ENCODE measurements around the gene UBE4B.

UBE4B gene

DNA sequence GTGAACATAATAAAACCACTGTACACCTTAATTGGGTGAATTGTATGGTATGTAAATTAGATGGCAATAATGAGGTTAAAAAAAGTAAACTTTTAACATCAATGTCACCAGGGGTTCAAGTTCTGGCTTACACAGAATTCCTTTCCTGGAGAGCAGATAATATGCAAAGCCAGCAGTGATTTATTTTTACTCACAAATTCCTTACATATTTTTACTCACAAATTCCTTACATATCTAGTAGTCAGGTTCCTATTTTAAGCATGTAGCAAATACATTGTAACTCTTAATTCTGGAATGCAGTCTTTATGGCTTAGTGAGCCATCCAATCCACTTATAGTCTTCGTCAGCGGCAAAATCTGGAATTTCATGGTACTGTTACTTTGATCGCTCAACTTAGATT, 1.3 kb upstream of the UBE4B start:
- ChIA-PET POLR2A (no interaction called here), CTCF (no interaction called here)
- DNase-seq (ENCODE audit: extremely low spot score), result no peak
- no peak for TF ChIP-seq HDGF (IDR thresholded peaks at IDR 0.05; ENCODE audit: borderline replicate concordance)
- TF ChIP-seq NFRKB (IDR thresholded peaks at IDR 0.05), result no peak
- TF ChIP-seq L3MBTL2 (conservative IDR thresholded peaks at IDR 0.05), result no peak
- TF ChIP-seq BHLHE40 (IDR thresholded peaks at IDR 0.05; ENCODE audit: borderline replicate concordance), result no peak
- TF ChIP-seq SP1 (IDR thresholded peaks at IDR 0.05), result no peak
- no peak for TF ChIP-seq CTBP1 (IDR thresholded peaks at IDR 0.05; ENCODE audit: borderline replicate concordance)
- no peak for TF ChIP-seq ZNF384 (IDR thresholded peaks at IDR 0.05)
- TF ChIP-seq, protein P1, sequence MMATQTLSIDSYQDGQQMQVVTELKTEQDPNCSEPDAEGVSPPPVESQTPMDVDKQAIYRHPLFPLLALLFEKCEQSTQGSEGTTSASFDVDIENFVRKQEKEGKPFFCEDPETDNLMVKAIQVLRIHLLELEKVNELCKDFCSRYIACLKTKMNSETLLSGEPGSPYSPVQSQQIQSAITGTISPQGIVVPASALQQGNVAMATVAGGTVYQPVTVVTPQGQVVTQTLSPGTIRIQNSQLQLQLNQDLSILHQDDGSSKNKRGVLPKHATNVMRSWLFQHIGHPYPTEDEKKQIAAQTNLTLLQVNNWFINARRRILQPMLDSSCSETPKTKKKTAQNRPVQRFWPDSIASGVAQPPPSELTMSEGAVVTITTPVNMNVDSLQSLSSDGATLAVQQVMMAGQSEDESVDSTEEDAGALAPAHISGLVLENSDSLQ (IDR thresholded peaks at IDR 0.05), result no peak
- no peak for TF ChIP-seq SUZ12 (IDR thresholded peaks at IDR 0.05)
- no peak for TF ChIP-seq ELF4 (IDR thresholded peaks at IDR 0.05)

DNA sequence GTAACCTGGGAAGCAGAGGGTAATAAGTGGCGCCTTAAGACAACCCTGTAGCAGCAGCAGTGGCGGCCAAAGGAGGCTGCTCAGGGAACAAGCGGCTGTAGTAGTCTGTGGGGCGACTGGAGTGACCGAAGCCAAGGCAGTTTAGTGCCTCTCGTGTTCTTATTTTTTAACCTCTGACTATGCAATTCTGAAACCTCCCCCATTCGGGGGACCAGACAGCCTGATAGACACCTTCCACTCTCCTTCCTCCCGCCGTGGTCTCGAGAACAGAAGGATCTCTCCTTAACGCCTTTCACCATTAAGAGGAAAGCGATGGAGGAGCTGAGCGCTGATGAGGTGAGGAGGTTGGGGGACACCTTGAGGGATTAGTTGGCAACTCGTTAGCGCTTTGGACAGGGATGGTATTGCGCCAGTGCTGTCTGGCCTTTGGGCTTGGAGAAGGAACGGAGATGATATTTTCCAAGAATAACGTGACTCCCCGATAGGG, 644 bp downstream of the UBE4B start:
- DNase-seq (ENCODE audit: extremely low spot score), result no peak
- TF ChIP-seq BHLHE40 (IDR thresholded peaks at IDR 0.05; ENCODE audit: borderline replicate concordance) (no peak), L3MBTL2 (conservative IDR thresholded peaks at IDR 0.05) (no peak), FOXK2 (IDR thresholded peaks at IDR 0.05) (no peak), ARNT (IDR thresholded peaks at IDR 0.05) (no peak), ELF4 (IDR thresholded peaks at IDR 0.05) (no peak), CTBP1 (IDR thresholded peaks at IDR 0.05; ENCODE audit: borderline replicate concordance) (no peak)
- TF ChIP-seq, protein P1 (IDR thresholded peaks at IDR 0.05), result no peak
- POLR2A ChIA-PET, result interaction anchor here (0.9 to 3.1 kb wide), 6 partner anchors 22 to 92 kb away, joined by 3 to 38 read pairs (median 3); partner anchors contain the start of genes LZIC and NMNAT1
- CTCF ChIA-PET, result interaction anchor here (0.5 to 1.8 kb wide), 5 partner anchors 9 to 86 kb away, joined by 3 to 5 read pairs (median 3); no protein-coding TSS in a partner anchor

DNA sequence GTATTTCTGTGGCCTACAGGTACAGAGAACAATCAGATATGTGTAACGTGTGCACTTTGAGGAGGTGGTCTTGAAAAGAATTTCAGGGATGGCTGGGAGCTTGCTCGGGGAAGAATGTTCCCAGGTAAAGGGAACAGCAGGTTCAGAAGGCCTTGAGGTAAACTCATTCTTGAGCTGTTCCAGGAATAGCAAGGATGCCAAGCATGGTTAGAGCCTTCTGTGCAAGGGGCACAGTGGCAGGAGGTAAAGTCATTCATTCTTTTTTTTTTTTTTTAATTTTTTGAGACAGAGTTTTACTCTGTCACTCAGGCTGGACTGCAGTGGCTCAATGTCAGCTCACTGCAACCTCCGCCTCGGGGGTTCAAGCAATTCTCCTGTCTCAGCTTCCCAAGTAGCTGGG, 10.0 kb downstream of the UBE4B start:
- CTCF ChIA-PET, result interaction anchor here (1.0 kb wide), 1 partner anchor 8 kb away, joined by 5 read pairs; no protein-coding TSS in a partner anchor
- POLR2A ChIA-PET, result no interaction called here
- no peak for TF ChIP-seq ARNT (IDR thresholded peaks at IDR 0.05)
- no peak for TF ChIP-seq CTBP1 (IDR thresholded peaks at IDR 0.05; ENCODE audit: borderline replicate concordance)
- TF ChIP-seq SP1 (IDR thresholded peaks at IDR 0.05), result no peak
- TF ChIP-seq, protein P1 (IDR thresholded peaks at IDR 0.05), result no peak
- no peak for TF ChIP-seq FOXA1 (IDR thresholded peaks at IDR 0.05)
- TF ChIP-seq SUZ12 (IDR thresholded peaks at IDR 0.05), result no peak
- no peak for TF ChIP-seq NFRKB (IDR thresholded peaks at IDR 0.05)
- no peak for TF ChIP-seq ZNF384 (IDR thresholded peaks at IDR 0.05)
- no peak for TF ChIP-seq TARDBP (IDR thresholded peaks at IDR 0.05)
- TF ChIP-seq LEF1 (IDR thresholded peaks at IDR 0.05; ENCODE audit: borderline replicate concordance), result no peak
- TF ChIP-seq HDGF (IDR thresholded peaks at IDR 0.05; ENCODE audit: borderline replicate concordance), result no peak
- no peak for TF ChIP-seq L3MBTL2 (conservative IDR thresholded peaks at IDR 0.05)
- no peak for TF ChIP-seq ELF4 (IDR thresholded peaks at IDR 0.05)
- no peak for TF ChIP-seq FOXM1 (IDR thresholded peaks at IDR 0.05; ENCODE audit: borderline replicate concordance)
- no peak for TF ChIP-seq BHLHE40 (IDR thresholded peaks at IDR 0.05; ENCODE audit: borderline replicate concordance)
- no peak for DNase-seq (ENCODE audit: extremely low spot score)

DNA sequence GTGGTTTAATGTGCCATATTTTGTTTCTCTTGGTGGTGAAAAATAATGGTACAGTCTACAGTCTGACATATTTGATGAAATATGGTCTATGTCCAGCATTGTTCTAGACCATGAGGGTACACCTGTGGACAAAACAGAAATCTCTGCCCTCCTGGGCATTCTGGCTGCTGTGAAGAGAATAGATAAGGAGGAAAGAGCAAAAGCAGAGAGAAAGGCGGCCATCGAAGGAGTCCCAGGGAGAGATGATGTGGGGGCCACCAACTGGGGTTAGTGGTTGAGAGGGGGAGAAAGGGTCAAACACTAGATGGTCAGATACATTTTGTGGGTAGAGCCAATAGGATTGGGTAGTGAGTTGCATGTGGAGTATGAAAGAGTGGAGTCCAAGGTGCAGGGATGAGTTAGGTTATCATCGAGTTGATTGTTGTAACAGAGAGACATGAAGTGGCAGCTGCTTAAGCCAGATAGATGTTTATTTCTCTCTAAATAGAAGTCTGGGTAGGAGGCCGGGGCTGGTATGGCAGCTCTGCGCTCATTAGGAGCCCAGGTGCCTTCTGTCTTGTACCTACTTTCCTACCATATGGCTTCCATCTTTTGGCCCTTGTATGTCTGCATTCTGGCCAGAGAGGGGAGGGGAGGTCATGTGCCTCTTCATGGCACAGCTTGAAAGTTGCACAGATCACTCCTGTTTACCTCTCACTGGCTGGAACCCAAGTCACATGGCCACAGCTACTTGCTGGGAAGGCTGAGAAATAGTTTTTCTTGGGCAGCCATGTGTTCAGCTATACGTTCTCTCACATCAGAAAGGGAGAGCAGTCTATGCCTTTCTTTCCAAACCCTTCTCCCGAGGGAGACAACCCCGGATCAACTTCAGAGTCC, 13.0 kb downstream of the UBE4B start:
- CTCF ChIA-PET, result interaction anchor here (0.6 kb wide), 1 partner anchor 11 kb away, joined by 3 read pairs; no protein-coding TSS in a partner anchor
- DNase-seq (ENCODE audit: extremely low spot score), result no peak
- POLR2A ChIA-PET, result interaction anchor here (2.0 kb wide), 1 partner anchor 11 kb away, joined by 5 read pairs; no protein-coding TSS in a partner anchor
- TF ChIP-seq FOXA1 (IDR thresholded peaks at IDR 0.05), result no peak
- no peak for TF ChIP-seq SUZ12 (IDR thresholded peaks at IDR 0.05)
- no peak for TF ChIP-seq CTBP1 (IDR thresholded peaks at IDR 0.05; ENCODE audit: borderline replicate concordance)
- TF ChIP-seq FOXM1 (IDR thresholded peaks at IDR 0.05; ENCODE audit: borderline replicate concordance), result no peak

DNA sequence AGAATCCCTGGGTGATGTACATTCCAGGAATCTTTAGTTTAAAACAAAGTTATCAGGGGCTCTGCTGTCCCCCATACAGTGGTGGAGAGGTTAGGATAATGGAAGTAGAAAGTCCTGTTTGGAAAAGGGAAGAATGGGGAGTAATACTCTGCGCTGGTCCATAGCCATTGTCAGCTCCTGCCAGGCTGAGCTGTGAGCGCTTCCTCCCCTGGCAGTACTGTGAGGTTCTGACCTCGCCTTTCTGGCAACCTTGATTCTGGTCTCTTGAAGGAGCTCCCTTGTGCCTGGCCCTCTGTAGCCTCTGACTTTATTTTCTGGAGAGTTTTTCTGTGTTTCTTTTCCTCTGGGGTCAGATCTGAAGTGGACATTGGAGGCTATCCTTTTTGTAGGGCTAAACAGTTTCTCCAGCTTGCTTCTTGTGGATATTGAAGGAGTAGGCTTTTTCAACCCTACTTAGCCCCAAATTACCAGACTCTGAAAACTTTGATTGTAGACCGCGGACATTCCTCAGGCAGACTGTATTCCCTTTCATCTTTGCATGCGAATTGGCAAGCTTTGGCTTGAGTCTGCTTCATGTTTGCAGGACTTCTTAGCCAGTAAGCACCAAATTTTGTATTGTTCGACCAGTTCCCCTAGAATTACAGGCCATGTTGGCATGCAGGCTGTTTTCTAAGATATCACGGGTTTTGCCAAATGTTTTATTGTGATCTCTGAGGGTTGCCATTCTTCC, 13.8 kb downstream of the UBE4B start:
- ChIA-PET POLR2A (no interaction called here), CTCF (interaction anchor here (0.6 kb wide), 2 partner anchors 14 to 18 kb away, joined by 3 to 4 read pairs; partner anchors contain the start of gene UBE4B)
- no peak for TF ChIP-seq LEF1 (IDR thresholded peaks at IDR 0.05; ENCODE audit: borderline replicate concordance)
- TF ChIP-seq FOXK2 (IDR thresholded peaks at IDR 0.05), result no peak
- TF ChIP-seq NFRKB (IDR thresholded peaks at IDR 0.05), result no peak
- no peak for TF ChIP-seq FOXA1 (IDR thresholded peaks at IDR 0.05)
- no peak for TF ChIP-seq SP1 (IDR thresholded peaks at IDR 0.05)
- no peak for TF ChIP-seq FOXM1 (IDR thresholded peaks at IDR 0.05; ENCODE audit: borderline replicate concordance)
- no peak for DNase-seq (ENCODE audit: extremely low spot score)

DNA sequence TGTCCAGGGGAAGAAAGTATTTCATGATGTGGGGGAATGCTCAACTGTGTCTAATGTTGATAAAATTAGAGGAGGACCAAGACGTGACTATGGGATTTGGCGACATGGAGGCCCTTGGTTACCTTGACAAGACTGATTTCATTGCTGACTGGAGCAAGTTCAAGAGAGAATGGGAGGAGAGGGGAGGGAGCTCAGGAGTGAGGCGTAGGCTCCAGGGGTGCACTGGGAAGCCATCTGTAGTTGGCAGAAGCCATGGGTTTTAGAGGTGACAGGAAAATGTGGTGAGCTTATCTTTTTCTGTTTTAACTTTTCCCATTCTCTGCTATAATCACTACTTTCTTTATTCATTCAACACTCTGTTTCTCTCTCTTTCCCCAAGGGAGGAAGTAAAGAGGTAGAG, 15.8 kb downstream of the UBE4B start:
- CTCF ChIA-PET, result no interaction called here
- no peak for DNase-seq (ENCODE audit: extremely low spot score)
- POLR2A ChIA-PET, result no interaction called here
- no peak for TF ChIP-seq ARNT (IDR thresholded peaks at IDR 0.05)
- TF ChIP-seq LEF1 (IDR thresholded peaks at IDR 0.05; ENCODE audit: borderline replicate concordance), result no peak
- TF ChIP-seq FOXM1 (IDR thresholded peaks at IDR 0.05; ENCODE audit: borderline replicate concordance), result no peak
- TF ChIP-seq SP1 (IDR thresholded peaks at IDR 0.05), result no peak

Data from HEK293T (cell line).